D721Med (cell line): ENCODE data around the gene ATP8B2.

Experiments
- DNase-seq: peaks from one replicate; pipeline ENCODE4 v3.0.0; 2011; ENCODE audit warnings: low spot score; ENCODE audit not compliant: insufficient read length
- FAIRE-seq: peaks from 2 replicates; lab custom pipeline; 2011; peaks lifted over from hg19 to GRCh38; lab: Jason Lieb, UNC
- CTCF ChIP-seq: IDR thresholded peaks from 2 replicates; pipeline ENCODE4 v1.5.1; 2012; ENCODE audit warnings: mild to moderate bottlenecking, control low read depth; ENCODE audit not compliant: insufficient read depth; ENCODE audit errors: missing control alignments

ATP8B2 gene

GRCh38 chr1:154346276-154346917, 21.1 kb downstream of the ATP8B2 start:
- no peak for TF ChIP-seq CTCF

GRCh38 chr1:154347961-154348360, 22.6 kb downstream of the ATP8B2 start:
- FAIRE-seq (no peak), DNase-seq (no peak)
- no peak for TF ChIP-seq CTCF

More at GRCh38 chr1:154346276-154346917, 21.1 kb downstream of the ATP8B2 start:
- no peak for DNase-seq
- FAIRE-seq, result no peak

GRCh38 chr1:154348429-154349076, 23.2 kb downstream of the ATP8B2 start:
- DNase-seq (no peak), FAIRE-seq (no peak)
- TF ChIP-seq CTCF, result no peak

GRCh38 chr1:154349121-154349520, 23.8 kb downstream of the ATP8B2 start:
- TF ChIP-seq CTCF, result no peak
- FAIRE-seq (no peak), DNase-seq (no peak)

DNA sequence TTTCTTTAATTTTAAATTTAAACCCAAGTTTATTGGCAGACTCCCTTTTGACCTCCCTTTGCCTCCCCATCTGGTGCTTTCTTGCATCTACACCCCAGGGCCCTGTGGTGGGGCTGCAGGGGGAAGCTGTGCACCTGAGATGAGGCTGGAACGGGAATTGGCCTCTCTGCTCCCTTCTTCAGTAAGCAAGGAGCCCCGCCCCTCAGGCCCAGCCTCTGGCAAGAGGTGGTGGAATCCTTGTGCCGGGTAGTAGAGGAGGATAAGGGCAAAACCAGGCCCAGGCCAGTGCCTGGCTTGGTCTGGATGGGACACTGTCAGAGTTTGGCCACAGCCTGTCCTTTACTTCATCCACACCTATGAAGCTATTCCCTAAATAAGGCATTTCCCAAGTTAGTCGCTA, 25.1 kb downstream of the ATP8B2 start:
- DNase-seq (no peak), FAIRE-seq (no peak)
- TF ChIP-seq CTCF, result no peak

- TF ChIP-seq CTCF, result no peak
- no peak for FAIRE-seq
- no peak for DNase-seq
Measured at GRCh38 chr1:154351363-154352068, 26.2 kb downstream of the ATP8B2 start.

DNA sequence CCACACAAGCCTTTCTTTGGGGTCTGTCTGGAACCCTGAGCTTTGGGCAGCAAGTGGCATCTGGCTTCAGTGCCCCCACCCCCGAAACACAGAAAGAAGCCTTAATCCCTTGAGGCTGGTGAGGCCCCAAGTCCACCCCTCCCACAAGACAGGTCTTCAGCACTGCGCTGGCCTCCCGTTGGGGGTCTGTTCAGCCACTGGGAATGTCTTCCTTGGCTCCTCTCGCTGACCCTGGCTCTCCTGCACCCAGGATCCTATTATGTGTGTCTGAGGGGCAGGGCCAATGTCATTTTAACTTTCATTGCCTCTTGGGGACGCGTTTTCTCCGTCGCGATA, 26.9 kb downstream of the ATP8B2 start:
- TF ChIP-seq CTCF, result no peak
- no peak for FAIRE-seq
- DNase-seq, result no peak
